NB4 (cell line): ENCODE measurements around the gene UMPS.

ENCODE experiments used
- POLR2A ChIP-seq: IDR thresholded peaks from 2 replicates; pipeline ENCODE4 v1.6.1; 2011; ENCODE audit warnings: mild to moderate bottlenecking; ENCODE audit not compliant: insufficient read length; ENCODE audit errors: extremely low read depth
- TF ChIP-seq, protein P1 (sequence below): IDR thresholded peaks from one replicate; pipeline ENCODE4 v1.5.1; 2012; ENCODE audit warnings: low read depth, low read length

DNA sequence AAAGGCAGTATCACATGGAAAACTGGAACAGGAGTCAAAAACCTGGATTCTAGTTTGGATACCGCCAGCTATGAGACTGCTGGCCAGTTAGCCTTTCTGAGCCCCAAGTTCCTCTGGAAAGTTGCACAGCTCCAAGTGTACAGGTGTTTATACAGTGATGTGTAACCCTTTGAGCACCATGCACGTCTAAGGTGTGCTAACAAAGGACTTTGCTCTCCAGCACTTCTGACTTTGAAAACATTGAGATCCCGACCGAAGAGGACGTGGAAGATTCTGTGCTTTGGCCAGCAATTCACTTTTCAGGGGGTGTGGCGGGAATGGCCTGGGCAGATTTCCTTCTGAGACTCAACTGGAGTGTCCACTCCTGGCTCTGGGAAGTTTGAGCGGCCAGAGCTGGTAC lies 45.8 kb upstream of the UMPS start:
- TF ChIP-seq, protein P1, sequence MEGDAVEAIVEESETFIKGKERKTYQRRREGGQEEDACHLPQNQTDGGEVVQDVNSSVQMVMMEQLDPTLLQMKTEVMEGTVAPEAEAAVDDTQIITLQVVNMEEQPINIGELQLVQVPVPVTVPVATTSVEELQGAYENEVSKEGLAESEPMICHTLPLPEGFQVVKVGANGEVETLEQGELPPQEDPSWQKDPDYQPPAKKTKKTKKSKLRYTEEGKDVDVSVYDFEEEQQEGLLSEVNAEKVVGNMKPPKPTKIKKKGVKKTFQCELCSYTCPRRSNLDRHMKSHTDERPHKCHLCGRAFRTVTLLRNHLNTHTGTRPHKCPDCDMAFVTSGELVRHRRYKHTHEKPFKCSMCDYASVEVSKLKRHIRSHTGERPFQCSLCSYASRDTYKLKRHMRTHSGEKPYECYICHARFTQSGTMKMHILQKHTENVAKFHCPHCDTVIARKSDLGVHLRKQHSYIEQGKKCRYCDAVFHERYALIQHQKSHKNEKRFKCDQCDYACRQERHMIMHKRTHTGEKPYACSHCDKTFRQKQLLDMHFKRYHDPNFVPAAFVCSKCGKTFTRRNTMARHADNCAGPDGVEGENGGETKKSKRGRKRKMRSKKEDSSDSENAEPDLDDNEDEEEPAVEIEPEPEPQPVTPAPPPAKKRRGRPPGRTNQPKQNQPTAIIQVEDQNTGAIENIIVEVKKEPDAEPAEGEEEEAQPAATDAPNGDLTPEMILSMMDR = no peak
- TF ChIP-seq POLR2A = no peak
